ENCODE results near the gene ZMIZ2.
"Not testable (repeated sequence)": the region's sequence is repeated elsewhere in the genome, so short reads cannot be mapped to it uniquely, and the experiment has no call there.

The ZMIZ2 gene, protein sequence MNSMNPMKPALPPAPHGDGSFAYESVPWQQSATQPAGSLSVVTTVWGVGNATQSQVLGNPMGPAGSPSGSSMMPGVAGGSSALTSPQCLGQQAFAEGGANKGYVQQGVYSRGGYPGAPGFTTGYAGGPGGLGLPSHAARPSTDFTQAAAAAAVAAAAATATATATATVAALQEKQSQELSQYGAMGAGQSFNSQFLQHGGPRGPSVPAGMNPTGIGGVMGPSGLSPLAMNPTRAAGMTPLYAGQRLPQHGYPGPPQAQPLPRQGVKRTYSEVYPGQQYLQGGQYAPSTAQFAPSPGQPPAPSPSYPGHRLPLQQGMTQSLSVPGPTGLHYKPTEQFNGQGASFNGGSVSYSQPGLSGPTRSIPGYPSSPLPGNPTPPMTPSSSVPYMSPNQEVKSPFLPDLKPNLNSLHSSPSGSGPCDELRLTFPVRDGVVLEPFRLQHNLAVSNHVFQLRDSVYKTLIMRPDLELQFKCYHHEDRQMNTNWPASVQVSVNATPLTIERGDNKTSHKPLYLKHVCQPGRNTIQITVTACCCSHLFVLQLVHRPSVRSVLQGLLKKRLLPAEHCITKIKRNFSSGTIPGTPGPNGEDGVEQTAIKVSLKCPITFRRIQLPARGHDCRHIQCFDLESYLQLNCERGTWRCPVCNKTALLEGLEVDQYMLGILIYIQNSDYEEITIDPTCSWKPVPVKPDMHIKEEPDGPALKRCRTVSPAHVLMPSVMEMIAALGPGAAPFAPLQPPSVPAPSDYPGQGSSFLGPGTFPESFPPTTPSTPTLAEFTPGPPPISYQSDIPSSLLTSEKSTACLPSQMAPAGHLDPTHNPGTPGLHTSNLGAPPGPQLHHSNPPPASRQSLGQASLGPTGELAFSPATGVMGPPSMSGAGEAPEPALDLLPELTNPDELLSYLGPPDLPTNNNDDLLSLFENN

DNA sequence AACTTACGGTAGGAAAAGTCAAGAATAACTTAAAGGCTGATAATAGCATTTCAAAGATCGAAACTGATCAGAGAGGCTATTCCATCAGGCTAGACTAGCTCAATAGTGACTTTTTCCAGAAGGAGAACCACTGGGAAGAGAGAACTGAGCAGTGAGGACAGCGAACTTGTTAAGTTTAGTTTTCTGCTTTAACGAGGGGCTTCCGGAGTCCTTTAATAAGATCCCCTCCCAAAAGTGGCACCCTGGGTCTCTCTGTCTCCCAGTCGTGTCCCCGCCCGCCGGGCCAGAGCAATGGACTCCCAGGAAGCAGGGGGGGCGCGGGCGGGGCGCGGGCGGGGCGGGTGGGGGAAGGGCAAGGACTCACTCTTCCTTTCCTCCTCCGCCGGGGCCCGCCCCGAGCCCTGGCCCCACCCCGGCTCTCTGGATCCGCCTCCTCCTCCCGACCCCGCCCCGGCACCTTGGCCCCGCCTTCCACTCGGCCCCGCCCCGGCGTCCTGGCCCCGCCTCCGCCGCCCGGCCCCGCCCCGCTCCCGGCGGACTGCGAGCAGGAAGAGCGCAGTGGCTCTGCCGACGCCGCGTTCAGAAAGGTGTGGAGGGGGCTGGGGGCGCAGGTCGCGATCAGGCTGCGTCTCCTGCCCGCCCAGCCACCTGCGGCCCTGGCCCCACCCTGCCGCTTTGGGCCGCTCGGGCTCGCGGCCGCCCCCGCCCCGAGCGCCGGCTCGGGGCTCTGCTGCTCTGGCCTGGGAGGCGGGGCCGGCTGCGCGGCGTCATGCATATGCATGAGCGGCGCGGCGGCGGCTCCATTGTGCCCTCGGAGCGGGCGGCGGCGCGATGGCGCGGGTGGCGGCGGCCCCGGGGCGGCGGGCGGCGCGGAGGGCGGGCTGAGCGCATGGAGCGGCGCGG is at the start of gene ZMIZ2:
Gene ZMIZ2 (plus strand): TSS at position 803 of the 903 bp plus-strand sequence. CDS start 7,403 bp downstream, outside the sequence.
- DNase-seq (ENCODE audit: low read depth), result peak; percentile 77

DNA sequence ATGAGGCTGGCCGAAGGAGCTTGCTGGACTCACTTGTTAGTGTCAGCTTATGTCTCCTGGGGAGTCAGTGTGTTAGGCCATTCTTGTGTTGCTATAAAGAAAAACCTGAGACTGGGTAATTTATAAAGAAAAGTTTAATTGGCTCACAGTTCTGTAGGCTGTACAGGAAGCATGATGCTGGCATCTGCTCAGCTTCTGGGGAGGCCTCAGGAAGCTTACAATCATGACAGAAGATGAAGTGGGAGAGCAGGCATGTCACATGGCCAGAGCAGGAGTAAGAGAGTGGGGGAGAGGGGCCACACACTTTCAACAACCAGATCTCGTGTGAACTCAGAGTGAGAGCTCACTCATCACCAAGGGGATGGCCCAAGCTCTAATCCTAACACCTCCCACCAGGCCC is 49.0 kb upstream of the ZMIZ2 start:
- DNase-seq (ENCODE audit: low read depth), result not testable (repeated sequence)

DNA sequence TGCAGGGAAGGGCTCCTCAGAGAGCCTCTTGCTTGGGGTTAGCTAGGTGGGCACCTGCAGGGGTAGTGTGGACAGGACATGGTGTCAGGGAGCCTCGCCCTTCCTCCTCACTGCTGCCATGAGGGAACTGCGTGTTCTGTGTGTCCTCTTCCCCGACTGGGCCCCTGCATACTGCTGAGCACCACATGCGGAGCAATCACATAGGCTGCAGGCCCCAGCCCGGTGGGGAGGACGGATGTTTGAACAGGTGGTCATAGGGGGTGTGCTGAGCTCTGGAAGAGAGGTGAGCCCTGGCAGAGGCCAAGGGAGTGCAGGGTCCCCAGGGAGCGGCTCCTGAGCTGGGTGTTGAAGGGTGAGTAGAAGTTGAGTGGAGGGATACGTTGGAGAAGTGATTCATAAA is 48.3 kb upstream of the ZMIZ2 start:
- DNase-seq (ENCODE audit: low read depth), result no peak

DNA sequence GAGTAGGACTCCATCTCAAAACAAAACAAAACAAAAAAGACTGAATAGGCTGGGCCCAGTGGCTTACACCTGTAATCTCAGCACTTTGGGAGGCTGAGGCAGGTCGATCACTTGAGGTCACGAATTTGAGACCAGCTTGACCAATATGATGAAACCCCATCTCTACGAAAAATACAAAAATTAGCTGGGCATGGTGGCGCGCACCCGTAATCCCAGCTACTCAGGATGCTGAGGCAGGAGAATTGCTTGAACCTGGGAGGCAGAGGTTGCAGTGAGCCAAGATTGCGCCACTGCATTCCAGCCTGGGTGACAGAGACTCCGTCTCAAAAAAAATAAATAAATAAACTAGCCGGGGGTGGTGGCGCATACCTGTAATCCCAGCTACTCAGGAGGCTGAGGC is 45.3 kb upstream of the ZMIZ2 start:
- DNase-seq (ENCODE audit: low read depth), result not testable (repeated sequence)

DNA sequence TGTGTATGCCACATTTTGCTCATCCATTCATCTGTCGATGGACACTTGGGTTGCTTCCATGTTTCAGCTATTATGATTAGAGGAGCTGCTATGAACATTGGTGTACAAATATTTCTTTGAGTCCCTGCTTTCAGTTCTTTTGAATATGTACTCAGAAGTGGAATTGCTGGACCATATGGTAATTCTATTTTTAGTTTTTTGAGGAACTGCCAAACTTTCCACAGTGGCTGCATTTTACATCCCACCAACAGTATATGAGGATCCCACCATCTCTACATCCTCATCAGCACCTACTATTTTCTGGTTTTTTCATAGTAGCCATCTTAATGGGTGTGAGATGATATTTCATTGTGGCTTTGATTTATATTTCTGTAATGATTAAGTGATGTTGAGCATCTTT is 44.7 kb upstream of the ZMIZ2 start:
- no peak for DNase-seq (ENCODE audit: low read depth)

DNA sequence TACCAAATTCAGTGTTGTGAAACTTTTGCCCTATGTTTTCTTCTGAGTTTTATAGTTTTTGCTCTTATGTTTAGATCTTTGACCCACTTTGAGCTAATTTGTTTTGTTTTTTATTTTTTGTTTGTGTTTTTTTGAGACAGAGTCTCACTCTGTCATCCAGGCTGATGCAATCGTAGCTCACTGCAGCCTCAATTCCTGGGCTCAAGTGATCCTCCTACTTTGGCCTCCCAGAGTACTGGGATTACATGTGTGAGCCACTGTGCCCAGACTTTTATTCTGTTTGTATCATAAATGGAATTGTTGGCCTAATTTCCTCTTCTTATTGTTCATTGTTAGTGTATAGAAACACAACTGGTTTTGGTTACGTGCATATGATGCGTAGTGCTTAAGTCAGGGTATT is 43.2 kb upstream of the ZMIZ2 start:
- no peak for DNase-seq (ENCODE audit: low read depth)

DNA sequence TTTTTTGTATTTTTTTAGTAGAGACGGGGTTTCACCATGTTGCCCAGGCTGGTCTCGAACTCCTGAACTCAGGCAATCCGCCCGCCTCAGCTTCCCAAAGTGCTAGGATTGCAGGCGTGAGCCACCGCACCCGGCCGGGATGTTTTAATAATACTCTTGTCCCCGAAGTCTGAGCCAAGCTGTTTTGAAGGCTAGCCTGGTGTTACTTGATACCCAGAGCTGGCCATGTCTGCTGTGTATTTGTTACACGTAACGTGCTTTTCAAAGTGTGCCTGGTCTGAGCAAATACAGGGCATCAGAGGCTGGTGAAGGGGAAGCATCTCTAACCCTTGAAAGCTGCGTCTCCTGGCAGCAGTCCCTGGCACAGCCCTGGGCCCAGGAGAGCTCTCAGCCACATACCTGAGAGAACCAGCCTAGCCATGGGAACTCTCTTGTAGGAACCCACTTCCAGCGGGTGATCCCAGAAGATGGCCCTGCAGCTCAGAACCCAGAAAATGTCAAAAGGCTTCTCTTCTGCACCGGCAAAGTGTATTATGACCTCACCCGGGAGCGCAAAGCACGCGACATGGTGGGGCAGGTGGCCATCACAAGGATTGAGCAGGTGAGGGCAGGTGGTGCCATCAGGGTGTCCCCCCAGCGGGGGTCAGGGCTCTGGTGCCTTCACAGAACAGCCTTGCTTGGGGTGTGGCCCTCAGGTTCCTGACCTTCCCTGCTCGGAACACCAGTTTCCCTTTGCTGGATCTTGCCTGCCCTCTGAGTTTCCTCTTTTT is 41.7 kb upstream of the ZMIZ2 start:
- no peak for DNase-seq (ENCODE audit: low read depth)

DNA sequence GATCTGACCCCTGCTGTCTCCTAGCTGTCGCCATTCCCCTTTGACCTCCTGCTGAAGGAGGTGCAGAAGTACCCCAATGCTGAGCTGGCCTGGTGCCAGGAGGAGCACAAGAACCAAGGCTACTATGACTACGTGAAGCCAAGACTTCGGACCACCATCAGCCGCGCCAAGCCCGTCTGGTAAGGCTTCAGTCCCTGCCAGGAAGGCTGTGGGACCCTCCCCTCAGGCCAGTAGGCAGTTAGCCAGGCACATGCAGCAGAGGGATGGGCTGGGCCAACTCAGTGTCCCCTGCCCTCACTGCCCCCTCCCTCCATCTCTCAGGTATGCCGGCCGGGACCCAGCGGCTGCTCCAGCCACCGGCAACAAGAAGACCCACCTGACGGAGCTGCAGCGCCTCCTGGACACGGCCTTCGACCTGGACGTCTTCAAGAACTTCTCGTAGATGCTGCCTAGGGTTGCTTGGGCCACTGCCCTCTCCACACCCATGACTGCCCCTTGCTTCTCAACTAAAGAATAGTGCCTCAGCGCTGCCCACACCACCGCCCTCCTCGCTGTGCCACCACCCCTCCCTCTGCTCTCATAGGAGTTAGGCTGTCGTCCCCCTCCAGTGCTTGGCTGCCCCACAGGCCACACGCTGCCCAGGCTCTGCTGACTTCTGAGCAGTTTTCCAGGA is 41.0 kb upstream of the ZMIZ2 start:
- DNase-seq (ENCODE audit: low read depth), result no peak

DNA sequence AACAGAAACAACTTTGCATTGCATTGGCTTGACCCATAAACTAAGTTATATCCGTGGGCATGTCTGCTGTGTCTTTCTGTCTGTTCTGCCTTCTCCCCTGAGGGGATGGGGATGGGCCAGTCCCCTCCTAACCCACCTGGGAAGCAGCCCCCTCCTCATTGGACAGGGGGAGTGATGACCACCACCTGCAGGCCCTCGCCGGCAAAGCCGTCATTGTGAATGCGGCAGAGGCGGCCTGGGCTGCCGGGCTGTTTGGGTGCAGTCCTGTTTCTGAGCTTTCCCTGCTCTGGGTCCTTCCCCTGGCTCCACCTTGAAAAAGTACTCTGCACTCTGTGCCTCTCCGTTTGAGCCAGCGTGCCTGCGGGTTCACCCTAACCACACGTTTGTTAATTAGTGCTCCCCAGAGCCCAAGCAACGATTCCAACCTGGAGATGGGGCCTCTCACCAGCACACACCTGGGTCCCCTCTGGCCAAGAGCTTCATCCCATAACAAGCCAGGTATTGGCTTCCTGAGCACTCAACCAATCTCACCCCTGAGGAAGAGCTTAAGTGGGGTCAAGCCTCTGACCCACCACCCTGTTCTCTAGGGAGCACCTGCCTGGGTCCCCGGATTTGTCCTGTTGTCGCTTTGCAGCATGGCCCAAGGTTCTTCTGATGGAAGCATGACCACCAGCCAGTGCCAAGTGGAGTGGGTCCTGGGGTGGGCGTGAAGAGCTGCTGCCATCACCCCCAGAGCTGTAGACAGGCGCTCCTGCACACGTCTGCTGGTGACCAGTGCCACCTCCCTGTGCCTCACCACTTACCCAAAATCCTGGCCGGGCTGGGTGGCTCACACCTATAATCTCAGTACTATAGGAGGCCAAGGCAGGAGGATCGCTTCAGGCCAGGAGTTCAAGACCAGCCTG is 39.4 kb upstream of the ZMIZ2 start:
- no peak for DNase-seq (ENCODE audit: low read depth)

DNA sequence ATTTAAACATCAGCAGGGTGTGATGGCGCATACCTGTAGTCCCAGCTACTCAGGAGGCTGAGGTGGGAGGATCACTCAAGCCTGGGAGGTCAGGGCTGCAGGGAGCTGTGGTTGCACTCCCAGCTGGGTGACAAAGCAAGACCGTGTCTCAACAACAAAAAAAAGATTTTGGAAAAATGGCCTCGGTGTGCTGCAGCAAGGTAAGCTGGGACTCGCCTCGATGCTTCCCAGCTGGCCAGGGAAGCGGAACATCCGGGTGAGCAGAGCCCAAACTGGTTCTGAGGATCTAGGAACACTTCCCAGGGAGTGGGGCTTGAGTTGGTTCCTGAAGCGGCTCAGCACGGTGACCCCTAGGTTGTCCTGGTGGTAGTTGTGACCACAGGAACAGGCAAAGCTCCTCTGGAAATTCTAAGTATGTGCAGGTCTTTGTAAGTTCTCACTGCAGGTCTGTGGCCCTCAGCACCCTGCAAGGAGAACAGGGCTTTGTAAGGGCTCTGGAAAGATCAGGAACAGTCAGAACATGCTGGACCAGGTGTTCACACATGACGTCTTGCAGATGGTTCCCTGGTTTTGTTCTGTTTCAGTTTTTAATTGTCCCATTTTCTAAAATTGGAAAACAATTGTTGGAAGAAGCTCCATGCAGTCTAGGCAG is 38.6 kb upstream of the ZMIZ2 start:
- DNase-seq (ENCODE audit: low read depth), result no peak

DNA sequence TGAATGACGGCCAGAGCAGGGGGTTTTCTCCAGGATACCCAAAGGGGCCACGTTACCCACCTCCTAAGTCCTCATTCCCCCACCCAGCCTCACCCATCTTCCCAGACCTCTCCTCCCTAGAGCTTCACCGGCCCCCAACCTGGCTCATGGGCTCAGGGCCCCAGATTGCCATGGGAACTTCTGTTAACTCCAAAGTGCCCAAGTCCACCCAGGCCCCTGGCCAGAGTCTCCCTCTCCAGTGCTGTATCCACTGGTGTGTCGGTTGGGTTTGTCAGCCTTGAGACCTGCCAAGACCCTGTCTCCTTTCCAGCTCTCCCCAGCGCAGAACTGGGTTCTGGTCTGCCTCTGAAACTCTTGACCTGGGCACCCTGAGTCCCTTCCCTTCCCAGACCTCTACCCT is 37.1 kb upstream of the ZMIZ2 start:
- DNase-seq (ENCODE audit: low read depth), result no peak

DNA sequence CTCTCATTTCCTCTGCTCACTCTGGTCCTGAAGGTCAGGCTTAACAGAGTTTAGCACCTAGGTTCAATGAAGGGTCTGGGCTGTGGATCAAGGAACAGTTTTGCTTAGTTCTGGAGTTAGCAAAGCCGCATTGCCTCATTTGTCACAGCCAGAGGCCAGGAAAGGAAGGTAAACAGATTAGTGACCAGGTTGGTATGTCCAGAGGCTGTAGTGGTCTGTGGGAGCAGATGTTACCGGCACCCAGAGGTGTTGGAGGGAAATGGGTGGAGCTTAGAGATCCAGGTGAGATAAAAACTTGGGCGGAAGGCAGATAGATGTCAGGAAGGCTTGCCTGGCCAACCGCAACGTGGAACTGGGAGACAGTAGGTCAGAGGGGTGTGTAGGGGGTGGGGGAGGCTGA is 36.6 kb upstream of the ZMIZ2 start:
- DNase-seq (ENCODE audit: low read depth), result no peak

DNA sequence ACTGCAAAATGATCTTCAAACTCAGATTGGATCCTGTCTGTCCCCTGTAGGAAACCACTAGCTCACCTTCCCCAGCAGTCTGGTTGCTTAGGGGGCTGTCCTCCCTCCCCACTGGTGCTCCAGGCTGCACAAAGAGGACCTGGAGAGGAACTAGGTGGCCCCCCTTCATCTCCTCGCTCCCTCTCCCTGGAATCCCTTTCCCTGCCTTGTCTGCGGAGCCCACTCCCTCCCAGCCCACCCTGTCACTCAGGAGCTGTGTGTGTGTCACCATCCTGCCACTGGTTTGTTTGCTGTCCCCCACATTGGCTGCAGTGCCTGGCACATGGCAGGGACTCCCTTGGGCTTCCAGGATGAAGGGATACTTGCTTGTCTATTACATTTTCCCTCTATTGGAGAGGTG is 35.5 kb upstream of the ZMIZ2 start:
- no peak for DNase-seq (ENCODE audit: low read depth)

DNA sequence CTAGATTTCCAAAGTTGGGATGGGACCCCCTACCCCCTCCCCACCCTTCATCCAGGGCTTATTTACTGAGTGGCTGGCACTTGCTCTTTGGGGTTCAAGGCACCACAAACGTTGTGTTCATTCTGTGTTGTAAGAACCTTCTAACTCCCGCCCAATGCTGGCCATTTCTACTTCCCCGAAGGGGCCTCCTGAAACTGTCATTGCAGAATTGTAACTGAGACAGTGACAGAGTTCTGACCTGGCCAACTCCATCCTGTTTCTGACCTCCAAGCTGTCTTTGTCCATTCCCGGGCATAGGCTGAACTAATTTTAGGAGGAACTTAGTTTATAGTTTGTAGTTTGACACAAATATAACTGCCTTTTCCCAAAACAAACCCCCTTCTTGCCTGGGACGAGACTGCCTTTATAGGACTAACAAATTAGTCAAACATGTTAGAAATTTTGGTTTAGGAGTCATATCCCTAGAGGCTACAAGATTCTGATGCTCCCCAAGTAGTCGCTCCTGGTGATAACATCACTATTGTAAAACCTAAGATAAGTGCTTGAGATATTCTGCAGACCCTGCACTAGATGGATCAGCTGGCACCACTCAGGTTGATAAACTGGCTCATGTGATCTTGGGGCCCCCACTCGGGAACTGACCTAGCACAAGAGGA is 34.8 kb upstream of the ZMIZ2 start:
- no peak for DNase-seq (ENCODE audit: low read depth)

DNA sequence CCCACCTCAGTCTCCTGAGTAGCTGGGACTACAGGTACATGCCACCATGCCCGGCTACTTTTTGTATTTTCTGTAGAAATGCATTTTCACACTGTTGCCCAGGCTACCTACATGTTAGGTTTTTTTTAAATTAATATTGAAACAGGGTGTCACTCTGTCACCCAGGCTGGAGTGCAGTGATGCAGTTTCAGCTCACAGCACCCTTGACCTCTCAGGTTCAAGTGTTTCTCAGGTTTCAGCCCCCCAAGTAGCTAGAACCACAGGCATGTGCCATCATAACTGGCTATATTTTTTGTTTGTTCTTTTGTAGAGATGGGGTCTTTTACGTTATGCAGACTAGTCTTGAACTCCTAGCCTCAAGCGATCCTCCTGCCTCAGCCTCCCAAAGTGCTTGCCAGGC is 32.4 kb upstream of the ZMIZ2 start:
- no peak for DNase-seq (ENCODE audit: low read depth)

DNA sequence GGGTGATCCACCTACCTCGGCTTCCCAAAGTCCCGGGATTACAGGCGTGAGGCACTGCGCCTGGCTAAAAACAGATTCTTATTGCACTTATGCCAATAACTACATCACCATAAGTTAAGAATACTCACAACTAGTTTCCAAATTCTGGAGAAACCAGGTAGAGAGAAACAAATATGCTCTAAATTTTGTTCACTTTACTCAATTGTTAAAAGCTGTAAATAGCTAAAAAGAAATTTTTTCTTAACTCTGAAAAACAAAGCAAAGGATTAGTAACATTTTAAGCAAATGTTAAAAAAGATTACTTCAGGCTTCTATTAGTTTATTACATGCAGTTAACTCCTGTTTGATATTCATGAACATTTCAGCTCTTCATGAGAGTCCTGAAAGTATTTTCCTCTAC is 28.3 kb upstream of the ZMIZ2 start:
- DNase-seq (ENCODE audit: low read depth), result no peak

DNA sequence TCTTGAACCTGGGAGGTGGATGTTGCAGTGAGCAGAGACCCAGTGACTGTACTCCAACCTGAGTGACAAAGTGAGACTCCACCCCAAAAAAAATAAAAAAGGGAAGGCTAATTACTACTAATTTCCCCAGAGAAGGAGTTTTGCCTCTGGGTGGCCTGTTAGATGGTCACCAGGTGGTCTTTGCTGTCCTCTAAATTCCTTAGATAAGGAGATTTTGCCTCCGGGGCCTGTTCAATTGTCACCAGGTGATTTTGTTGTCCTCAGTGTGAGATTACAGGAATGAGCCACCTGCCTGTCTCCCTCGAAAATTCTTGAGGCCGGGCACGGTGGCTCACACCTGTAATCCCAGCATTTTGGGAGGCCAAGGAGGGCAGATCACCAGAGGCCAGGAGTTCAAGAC is 24.4 kb upstream of the ZMIZ2 start:
- no peak for DNase-seq (ENCODE audit: low read depth)

DNA sequence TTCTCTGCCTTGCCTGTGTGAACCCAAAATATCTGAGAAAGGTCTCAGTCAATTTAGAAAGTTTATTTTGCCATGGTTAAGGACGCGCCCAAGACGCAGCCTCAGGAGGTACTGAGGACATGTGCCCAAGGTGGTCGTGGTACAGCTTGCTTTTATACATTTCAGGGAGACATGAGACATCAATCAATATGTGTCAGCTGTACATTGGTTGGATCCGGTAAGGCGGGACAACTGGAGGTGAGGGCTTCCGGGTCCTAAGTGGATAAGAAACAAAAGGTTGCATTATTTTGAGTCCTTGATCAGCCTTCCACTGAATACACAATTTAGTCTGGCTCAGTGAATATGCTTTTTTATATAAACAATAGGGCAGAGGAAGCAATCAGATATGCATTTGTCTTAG is 22.4 kb upstream of the ZMIZ2 start:
- not testable (repeated sequence) for DNase-seq (ENCODE audit: low read depth)
